GM21825 (cell line): ENCODE measurements around the gene METTL9.
"Not testable (repeated sequence)": the region's sequence is repeated elsewhere in the genome, so short reads cannot be mapped to it uniquely, and the experiment has no call there.

ENCODE experiments used
- ATAC-seq: cut with Tn5 transposase; IDR thresholded peaks from one replicate; pipeline ENCODE4 v1.9.1; 2021; ENCODE audit warnings: mild to moderate bottlenecking, moderate library complexity; ENCODE audit not compliant: unreplicated experiment

The METTL9 gene

GRCh38 chr16:21573506-21573905, 25.9 kb upstream of the METTL9 start:
- ATAC-seq = not testable (repeated sequence)

DNA sequence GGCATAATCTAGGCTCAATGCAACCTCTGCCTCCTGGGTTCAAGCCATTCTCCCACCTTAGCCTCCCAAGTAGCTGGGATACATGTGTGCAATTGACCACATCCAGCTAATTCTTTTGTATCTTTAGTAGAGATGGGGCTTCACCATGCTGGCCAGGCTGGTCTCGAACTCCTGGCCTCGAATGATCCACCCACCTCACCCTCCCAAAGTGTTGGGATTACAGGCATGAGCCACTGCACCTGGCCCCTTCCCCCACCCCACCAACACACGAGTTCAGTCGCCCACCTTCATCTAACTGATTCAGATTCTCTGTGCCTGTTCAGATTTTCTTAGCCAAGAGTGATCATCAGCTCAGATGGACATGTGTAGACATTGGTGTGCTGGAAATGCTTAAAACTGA, 25.0 kb upstream of the METTL9 start:
- no peak for ATAC-seq

GRCh38 chr16:21576323-21576722, 23.1 kb upstream of the METTL9 start:
- ATAC-seq = not testable (repeated sequence)

- not testable (repeated sequence) for ATAC-seq
Measured at GRCh38 chr16:21577487-21577886, 21.9 kb upstream of the METTL9 start.

GRCh38 chr16:21578311-21578710, 21.1 kb upstream of the METTL9 start:
- not testable (repeated sequence) for ATAC-seq

DNA sequence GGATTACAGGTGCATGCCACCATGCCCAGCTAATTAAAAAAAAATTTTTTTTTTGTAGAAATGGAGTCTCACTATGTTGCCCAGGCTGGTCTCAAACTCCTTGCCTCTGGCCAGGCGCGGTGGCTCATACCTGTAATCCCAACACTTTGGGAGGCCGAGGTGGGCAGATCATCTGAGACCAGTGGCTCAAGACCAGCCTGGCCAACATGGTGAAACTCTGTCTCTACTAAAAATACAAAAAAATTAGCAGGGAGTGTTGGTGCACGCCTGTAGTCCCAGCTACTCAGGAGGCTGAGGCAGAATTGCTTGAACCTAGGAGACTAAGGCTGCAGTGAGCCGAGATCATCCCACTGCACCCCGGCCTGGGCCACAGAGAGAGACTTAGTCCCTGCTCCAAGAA, 19.2 kb upstream of the METTL9 start:
- ATAC-seq = not testable (repeated sequence)

- ATAC-seq = no peak
Measured at GRCh38 chr16:21580807-21581206, 18.6 kb upstream of the METTL9 start.

GRCh38 chr16:21584817-21585216, 14.6 kb upstream of the METTL9 start:
- no peak for ATAC-seq

DNA sequence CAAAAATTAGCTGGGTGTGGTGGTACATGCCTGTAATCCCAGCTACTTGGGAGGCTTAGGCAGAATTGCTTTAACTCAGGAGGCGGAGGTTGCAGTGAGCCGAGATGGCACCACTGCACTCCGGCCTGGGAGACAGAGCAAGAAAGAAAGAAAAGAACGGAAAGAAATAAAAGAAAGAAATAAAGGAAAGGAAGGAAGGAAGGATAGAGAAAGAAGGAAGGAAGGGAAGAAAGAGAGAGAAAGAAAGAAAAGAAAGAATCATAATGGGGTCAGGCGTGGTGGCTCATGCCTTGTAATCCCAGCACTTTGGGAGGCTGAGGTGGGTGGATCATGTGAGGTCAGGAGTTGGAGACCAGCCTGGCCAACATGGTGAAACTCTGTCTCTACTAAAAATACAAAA, 10.8 kb upstream of the METTL9 start:
- not testable (repeated sequence) for ATAC-seq

DNA sequence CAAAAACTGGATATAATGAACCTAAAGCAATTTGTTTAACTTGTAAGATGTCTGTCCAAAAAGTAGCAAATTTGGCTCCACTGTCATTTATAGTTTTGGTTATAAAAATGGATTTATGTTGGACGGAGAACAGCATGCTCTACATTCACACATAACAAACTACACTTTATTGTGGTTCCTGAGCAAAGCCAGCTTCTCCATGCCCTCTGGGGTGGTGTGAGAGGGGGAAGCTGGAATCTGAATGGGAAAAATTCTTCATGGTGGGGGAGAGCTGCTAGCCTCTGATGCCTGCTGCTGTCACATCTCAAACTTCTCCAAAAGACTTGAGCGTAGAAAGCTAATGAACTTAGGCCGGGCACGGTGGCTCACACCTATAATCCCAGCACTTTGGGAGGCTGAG, 9.8 kb upstream of the METTL9 start:
- ATAC-seq = no peak

DNA sequence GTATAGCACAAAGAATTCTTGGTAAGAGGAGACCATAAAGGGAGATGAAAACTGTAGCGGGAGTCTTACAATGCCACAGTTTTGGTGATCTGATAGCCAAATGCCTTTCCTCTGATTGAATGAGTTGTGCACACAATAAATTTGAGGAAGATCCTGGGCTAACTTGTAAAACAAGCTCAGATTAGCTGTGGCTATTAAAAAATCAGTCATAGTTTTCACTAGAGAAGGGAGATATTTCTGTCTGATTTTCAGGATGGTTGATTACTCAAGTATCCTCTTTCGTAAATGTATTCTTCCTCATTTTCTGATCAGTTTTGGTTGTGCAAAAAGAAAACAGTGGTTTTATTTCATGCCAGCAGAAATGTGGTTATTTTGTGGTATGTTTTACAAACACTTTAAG, 9.1 kb upstream of the METTL9 start:
- no peak for ATAC-seq

DNA sequence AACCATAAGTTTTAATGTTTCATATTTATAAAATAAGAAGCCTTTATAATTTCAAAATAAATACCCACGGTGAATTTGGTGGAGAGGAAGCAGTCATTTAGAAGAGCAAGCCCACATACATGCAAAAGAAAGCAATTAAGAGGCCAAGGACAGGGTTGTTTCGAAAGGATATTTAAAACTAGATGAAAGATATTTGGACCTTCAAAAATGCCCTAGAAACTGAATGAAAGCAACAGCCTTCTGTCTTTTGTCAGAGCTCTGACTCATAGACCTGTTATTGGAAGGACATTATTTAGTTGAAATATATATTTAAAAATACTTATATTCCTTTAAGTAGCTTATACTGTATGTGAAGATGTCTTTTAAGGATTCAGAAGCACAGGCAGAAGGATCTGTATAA, 8.6 kb upstream of the METTL9 start:
- ATAC-seq = no peak

GRCh38 chr16:21592191-21592590, 7.2 kb upstream of the METTL9 start:
- no peak for ATAC-seq

DNA sequence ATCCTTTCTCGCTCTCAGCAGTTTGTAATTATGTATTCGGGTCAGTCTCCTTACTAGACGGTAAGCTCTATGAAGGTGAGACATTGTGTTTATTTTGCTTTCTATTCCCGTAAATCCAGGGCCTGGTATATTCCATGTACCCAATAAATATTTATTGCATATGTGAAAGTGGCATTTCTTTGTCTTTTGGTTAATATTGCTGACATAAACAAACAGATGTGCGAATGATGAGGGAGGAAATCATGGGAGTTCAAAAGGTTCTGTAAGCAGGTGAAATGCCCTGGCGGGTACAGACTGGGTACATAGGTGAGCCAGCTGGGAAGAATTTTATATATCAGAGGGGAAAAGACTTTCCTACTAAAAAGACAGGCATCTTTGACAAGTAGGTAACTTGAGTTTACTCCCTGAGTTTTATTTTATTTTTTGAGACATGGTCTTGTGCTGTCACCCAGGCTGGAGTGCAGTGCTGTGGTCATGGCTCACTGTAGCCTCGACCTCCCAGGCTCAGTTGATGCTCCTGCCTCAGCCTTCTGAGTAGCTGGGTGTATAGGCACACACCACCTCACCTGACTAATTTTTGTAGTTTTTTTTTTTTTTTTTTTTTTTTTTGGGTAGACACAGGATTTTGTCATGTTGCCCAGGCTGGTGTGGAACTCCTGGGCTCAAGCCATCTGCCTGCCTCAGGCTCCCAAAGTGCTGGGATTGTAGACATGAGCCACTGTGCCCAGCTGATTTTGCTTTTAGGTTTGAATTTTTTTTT, 5.7 kb upstream of the METTL9 start:
- no peak for ATAC-seq

DNA sequence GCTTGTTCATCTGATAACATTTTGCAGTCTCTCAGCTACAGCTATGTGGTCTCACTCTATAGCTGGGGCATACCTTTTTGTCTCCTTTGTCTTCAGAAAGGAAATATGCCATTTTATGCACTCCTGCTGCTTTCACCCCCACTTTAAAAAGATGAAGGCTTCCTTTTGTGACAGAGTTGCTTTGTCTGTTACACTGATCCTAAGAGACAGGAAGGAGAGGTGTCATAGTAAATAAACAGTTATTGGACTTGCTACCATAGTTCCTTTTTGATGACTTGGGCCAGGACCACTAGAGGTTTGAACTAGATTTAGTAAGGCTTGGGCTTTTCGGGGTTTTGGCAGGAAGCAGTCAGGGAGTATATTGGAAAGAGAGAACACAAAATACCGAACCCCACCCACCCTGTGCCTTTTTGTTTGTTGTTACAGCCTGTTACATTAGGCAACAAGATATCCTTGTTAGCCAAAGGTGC, 1.8 kb upstream of the METTL9 start:
- no peak for ATAC-seq

DNA sequence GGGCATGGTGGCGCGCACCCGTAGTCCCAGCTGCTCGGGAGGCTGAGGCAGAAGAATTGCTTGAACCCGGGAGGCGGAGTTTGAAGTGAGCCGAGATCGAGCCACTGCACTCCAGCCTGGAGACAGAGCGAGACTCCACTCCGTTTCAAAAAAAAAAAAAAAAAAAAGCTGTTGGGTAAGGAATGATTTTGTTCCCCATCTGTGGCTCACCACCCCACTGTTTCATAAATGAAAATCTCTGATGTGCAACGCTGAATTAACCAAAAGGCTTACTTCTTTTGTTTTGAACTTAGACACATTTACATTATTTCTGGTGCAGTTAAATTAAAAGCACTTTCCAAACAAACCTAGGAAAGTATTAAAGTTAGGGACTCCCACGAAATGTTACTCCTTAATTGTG, 1.2 kb upstream of the METTL9 start:
- no peak for ATAC-seq

DNA sequence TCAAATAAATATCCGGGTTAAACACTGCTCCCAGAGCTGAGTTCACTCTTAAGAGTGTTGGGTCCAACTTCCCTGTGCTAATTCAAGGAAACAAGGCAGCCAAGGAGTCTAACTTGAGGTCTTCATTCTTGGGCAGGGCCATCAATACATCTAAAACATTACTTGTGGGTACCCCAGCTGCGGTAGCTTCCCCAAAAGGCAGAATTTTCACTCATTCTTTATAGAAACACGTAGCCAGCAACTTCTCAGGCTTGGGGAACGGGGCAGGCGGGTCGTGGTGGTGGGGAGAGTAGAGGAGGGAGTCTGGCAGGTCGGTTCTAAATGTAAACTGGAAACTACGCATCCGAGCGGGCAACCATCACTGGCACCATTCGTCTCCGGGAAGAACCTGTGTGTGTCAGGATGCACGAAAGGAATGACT, 666 bp upstream of the METTL9 start:
- ATAC-seq = no peak

DNA sequence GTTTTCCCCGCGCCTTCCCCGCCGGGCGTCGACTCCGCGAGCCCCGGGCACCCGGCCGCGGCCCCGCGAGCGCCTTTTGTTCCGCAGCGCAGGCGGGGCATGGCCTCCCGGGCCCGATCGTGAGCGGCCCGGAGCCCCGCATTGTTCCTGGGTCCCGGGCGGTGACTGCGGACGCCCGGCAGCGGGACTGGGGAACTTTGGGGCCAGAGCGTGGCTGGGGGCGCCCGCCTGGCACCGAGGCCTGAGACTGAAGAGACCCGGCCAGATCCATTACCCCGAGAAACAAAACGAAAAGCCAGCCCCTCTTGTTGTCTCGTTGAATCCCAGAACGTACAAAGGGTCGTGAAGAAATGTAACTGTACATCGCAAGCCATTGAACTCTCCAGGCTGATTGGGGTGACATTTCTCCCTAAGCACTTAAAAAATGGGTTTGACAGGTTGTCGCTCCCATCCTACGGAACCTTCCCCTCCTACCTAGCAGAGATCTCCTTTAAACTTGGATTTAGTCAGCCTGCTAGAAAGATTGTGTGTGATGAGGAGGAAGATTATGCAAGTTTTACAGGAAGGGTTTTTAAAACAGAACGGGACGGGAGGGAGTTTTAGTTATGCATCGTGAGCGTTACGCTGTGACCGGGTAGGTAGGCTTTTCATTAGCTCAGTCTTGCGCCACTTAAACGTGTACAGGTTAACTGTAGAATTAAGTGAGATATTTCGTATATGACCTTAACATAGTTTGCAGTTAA, 825 bp downstream of the METTL9 start:
- peak; percentile 19 for ATAC-seq

- ATAC-seq = no peak
Measured at GRCh38 chr16:21602785-21603184, 3.4 kb downstream of the METTL9 start.

GRCh38 chr16:21603928-21604327, 4.6 kb downstream of the METTL9 start:
- no peak for ATAC-seq

- not testable (repeated sequence) for ATAC-seq
Measured at GRCh38 chr16:21605848-21606247, 6.5 kb downstream of the METTL9 start.

- no peak for ATAC-seq
Measured at GRCh38 chr16:21608639-21609328, 9.4 kb downstream of the METTL9 start.
